ENCODE measurements around the gene DMD.

GRCh38 chrX:31870267-31870666 is 1341.1 kb downstream of the DMD start:
- no peak for TF ChIP-seq CTCF (conservative IDR thresholded peaks at IDR 0.05 in 1 of 2, IDR thresholded peaks at IDR 0.05 in 1 of 2; ENCODE audit: low read depth in 1 of 2, low read length in 2 of 2)
- TF ChIP-seq EZH2 (IDR thresholded peaks at IDR 0.05; ENCODE audit: low read length, missing control alignments): no peak
